D721Med (cell line): ENCODE data around the gene TOMM20.
"Not testable (repeated sequence)": the region's sequence is repeated elsewhere in the genome, so short reads cannot be mapped to it uniquely, and the experiment has no call there.

Experiments used
- DNase-seq: peaks from one replicate; pipeline ENCODE4 v3.0.0; 2011; ENCODE audit warnings: low spot score; ENCODE audit not compliant: insufficient read length
- FAIRE-seq: peaks from 2 replicates; lab custom pipeline; 2011; peaks lifted over from hg19 to GRCh38; lab: Jason Lieb, UNC
- CTCF ChIP-seq: IDR thresholded peaks from 2 replicates; pipeline ENCODE4 v1.5.1; 2012; ENCODE audit warnings: mild to moderate bottlenecking, control low read depth; ENCODE audit not compliant: insufficient read depth; ENCODE audit errors: missing control alignments

The TOMM20 gene

GRCh38 chr1:235088430-235088829, 40.2 kb downstream of the TOMM20 start:
- no peak for TF ChIP-seq CTCF
- no peak for DNase-seq

GRCh38 chr1:235087906-235088305, 40.7 kb downstream of the TOMM20 start:
- FAIRE-seq (no peak), DNase-seq (no peak)
- no peak for TF ChIP-seq CTCF

More at GRCh38 chr1:235088430-235088829, 40.2 kb downstream of the TOMM20 start:
- FAIRE-seq = no peak

- FAIRE-seq, DNase-seq: not testable (repeated sequence)
Observed at GRCh38 chr1:235085411-235086117, 43.1 kb downstream of the TOMM20 start.

- FAIRE-seq, DNase-seq: not testable (repeated sequence)
Observed at GRCh38 chr1:235080788-235081187, 47.8 kb downstream of the TOMM20 start.

GRCh38 chr1:235080297-235080657, 48.4 kb downstream of the TOMM20 start:
- not testable (repeated sequence) for FAIRE-seq, DNase-seq

GRCh38 chr1:235079443-235080296, 49.0 kb downstream of the TOMM20 start:
- no peak for TF ChIP-seq CTCF
- DNase-seq (no peak), FAIRE-seq (no peak)

GRCh38 chr1:235078480-235079381, 49.9 kb downstream of the TOMM20 start:
- TF ChIP-seq CTCF = no peak
- FAIRE-seq = no peak
- no peak for DNase-seq
